ENCODE measurements around the gene SETD3. TPM values are rescaled to one million over a fixed set of nuclear protein-coding genes. Genes with fewer than 3 reads are reported as not detected.

SETD3 gene
- total RNA-seq, 2 donors from 2014 or later: 34.6 to 39.4 TPM

DNA sequence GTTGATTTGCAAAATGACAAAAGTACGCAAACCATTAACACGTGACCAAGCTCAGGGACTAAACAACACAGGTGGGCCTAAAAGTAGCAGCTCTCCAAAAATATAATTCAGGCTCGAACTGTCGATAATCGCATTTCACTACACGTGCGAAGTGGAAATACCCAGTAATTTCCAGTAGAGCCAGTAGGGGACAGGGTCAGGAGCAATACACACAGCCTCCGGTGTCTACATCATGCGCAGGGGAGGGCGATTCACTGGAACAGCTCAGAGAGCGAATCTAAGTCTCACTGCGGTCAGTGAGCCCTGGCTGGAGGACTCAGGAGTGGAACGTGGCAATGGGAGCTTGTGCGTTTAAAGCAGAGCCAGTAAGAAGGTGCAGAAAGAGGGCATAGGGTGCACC, 40.4 kb downstream of the SETD3 start:
- no peak for ATAC-seq
- Histone ChIP-seq H3K4me1 (no peaks in the 10 kb centered on the region), H3K27me3 (no peaks in the 10 kb centered on the region), H3K36me3 (replicated peaks in 1 of 2; ENCODE audit: insufficient read depth in 1 of 2, low read depth in 2 of 2) (peaks cover 0 to 6% of the 10 kb centered on the region in 2 donors), H3K27ac (no peak overlapping the region), H3K9me3 (no peaks in the 10 kb centered on the region), H3K4me3 (no peak overlapping the region)
- WGBS, 2 donors: 91 to 94% methylated on average over 14 of the region's 14 CpGs
- no peak for DNase-seq
- intact Hi-C loops (cut with DNase I): no loop called here
- TF ChIP-seq, protein P1, sequence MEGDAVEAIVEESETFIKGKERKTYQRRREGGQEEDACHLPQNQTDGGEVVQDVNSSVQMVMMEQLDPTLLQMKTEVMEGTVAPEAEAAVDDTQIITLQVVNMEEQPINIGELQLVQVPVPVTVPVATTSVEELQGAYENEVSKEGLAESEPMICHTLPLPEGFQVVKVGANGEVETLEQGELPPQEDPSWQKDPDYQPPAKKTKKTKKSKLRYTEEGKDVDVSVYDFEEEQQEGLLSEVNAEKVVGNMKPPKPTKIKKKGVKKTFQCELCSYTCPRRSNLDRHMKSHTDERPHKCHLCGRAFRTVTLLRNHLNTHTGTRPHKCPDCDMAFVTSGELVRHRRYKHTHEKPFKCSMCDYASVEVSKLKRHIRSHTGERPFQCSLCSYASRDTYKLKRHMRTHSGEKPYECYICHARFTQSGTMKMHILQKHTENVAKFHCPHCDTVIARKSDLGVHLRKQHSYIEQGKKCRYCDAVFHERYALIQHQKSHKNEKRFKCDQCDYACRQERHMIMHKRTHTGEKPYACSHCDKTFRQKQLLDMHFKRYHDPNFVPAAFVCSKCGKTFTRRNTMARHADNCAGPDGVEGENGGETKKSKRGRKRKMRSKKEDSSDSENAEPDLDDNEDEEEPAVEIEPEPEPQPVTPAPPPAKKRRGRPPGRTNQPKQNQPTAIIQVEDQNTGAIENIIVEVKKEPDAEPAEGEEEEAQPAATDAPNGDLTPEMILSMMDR (IDR thresholded peaks at IDR 0.05): no peak
- no peak for TF ChIP-seq POLR2A (IDR thresholded peaks at IDR 0.05)

DNA sequence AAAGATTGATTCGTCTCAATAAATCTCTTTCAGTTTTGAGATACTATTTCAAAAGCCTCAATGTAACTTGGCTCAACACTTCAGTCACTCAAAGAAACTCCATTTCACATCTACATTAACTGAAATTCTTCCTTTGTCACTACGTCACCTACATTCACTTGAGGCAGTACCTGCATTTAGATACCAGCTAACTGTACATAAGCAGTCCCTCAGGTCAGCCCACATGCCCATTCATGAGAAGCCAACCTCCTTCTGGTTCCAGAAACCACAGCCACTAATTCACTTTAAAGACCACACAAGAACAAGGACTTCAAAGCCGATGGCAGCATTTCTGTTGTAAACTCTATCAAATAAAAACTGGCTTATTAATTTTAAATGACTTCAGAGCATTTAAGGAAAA, 43.0 kb downstream of the SETD3 start:
- Histone ChIP-seq H3K27me3 (no peaks in the 10 kb centered on the region), H3K4me3 (no peak overlapping the region), H3K27ac (no peak overlapping the region), H3K36me3 (replicated peaks in 1 of 2; ENCODE audit: insufficient read depth in 1 of 2, low read depth in 2 of 2) (peaks cover 0 to 6% of the 10 kb centered on the region in 2 donors), H3K9me3 (no peaks in the 10 kb centered on the region), H3K4me1 (no peaks in the 10 kb centered on the region)
- no peak for DNase-seq
- no peak for ATAC-seq
- TF ChIP-seq, protein P1 (IDR thresholded peaks at IDR 0.05): no peak
- TF ChIP-seq POLR2A (IDR thresholded peaks at IDR 0.05): no peak
- intact Hi-C loops (cut with DNase I): no loop called here
- 70 to 80% methylated on average over 3 of the region's 3 CpGs for WGBS, 2 donors

DNA sequence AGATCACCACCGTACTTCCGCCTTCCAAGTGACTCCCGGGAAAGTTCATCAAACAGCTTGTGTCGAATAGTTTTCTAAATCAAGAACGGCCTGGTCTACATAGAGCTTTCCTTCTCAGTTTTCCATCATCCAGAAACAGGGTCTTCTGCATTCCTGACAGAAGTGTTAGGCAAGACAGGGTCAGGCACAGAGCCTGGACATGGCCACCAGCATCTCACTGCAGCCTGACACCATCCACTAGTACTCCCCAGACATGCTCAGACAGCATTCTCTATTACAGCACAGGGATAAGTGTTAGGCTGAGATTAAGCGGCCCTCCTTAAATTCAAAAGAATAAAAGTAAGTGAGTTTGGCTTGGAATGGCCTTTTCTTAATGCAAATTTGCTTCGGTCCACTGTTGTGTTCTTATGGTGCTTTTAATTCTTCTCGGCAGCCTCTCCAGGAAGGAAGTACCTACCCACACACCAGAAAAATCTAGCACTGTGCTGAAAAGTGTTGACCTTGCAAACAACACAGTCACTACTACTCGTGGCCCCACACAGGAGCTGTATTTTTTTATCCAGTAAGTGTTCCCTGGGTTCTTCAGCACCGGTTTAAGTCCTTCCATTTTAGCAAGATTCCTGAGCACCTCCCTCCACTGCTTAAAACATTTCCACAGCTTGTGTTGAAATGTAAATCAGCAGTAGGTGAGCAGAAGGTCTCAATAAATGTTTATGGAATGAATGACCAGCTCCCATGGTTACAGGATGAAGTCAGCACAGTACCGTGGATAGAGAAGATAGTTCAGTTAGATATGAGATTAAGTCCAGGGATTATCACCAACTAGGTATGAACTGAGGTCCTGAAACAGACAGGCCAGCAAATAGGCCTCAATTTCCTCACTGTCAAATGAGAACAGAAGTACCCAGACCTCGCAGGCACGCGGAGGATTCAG, 44.1 kb downstream of the SETD3 start:
- Histone ChIP-seq H3K36me3 (replicated peaks in 1 of 2; ENCODE audit: insufficient read depth in 1 of 2, low read depth in 2 of 2) (peaks cover 0 to 6% of the 10 kb centered on the region in 2 donors), H3K9me3 (no peaks in the 10 kb centered on the region), H3K4me3 (no peak overlapping the region), H3K27ac (no peak overlapping the region), H3K27me3 (no peaks in the 10 kb centered on the region), H3K4me1 (no peaks in the 10 kb centered on the region)
- WGBS, 2 donors: 82 to 86% methylated on average over 14 of the region's 14 CpGs
- ATAC-seq: no peak
- no peak for DNase-seq
- TF ChIP-seq POLR2A (IDR thresholded peaks at IDR 0.05): no peak
- TF ChIP-seq, protein P1 (IDR thresholded peaks at IDR 0.05): no peak
- intact Hi-C loops (cut with DNase I): no loop called here

- H3K27ac ChIP-seq: no peak overlapping the region
- no peak for TF ChIP-seq POLR2A (IDR thresholded peaks at IDR 0.05)
- TF ChIP-seq, protein P1 (IDR thresholded peaks at IDR 0.05): no peak
- H3K36me3 ChIP-seq (replicated peaks in 1 of 2; ENCODE audit: insufficient read depth in 1 of 2, low read depth in 2 of 2): peaks cover 0 to 2% of the 10 kb centered on the region in 2 donors
- intact Hi-C loops (cut with DNase I): no loop called here
- H3K4me3 ChIP-seq: no peak overlapping the region
- DNase-seq: no peak
- peaks cover 5% of the 10 kb centered on the region for H3K4me1 ChIP-seq
- H3K27me3 ChIP-seq: no peaks in the 10 kb centered on the region
- no peaks in the 10 kb centered on the region for H3K9me3 ChIP-seq
- 15 to 28% methylated on average over 4 of the region's 4 CpGs for WGBS, 2 donors
- no peak for ATAC-seq
These were observed 45.3 kb downstream of the SETD3 start for GRCh38 chr14:99435327-99435726.
